Naive thymus-derived CD8-positive, alpha-beta T cell (primary cell): ENCODE data around the gene SYCE3. TPM values are rescaled to one million over a fixed set of nuclear protein-coding genes. Genes with fewer than 3 reads are reported as not detected.
A peak's percentile ranks its signal among the peaks of the same experiment; 100 is the strongest.

Experiments used
- ATAC-seq, 2 donors: fragments of 150-1000 bp; cut with Tn5 transposase in 1 of 2; sonication (Bioruptor Pico), chemical (Tn5 transposase) in 1 of 2; 1 replicate in 1 of 2; 2 replicates in 1 of 2; pipeline ENCODE4 v1.10.0; 2021; ENCODE audit warnings: mild to moderate bottlenecking in 2 of 2, moderate library complexity in 2 of 2
- POLR2A ChIA-PET: fragments of 350-600 bp; sonication (Branson Sonifier 250); formaldehyde crosslinking; loops from one replicate; lab custom pipeline; 2021; ENCODE audit warnings: antibody characterized with exemption; lab: Charles Lee
- DNase-seq, 10 donors: peaks; one replicate each; pipeline versions ENCODE4 v3.0.0 to v3.0.0-alpha.2; 2020 to 2022
- H3K27ac Mint-ChIP-seq, 10 donors: one replicate each; pipeline ENCODE4 v1.8.0; 2020 to 2022; ENCODE audit warnings: mild to moderate bottlenecking in 10 of 10, mixed read lengths in 10 of 10, moderate library complexity in 4 of 10, inconsistent platforms in 1 of 10
- H3K27me3 Mint-ChIP-seq, 5 donors: one replicate each; pipeline ENCODE4 v1.8.0; 2021 to 2022; ENCODE audit warnings: mixed read lengths in 5 of 5
- H3K36me3 Mint-ChIP-seq, 3 donors: one replicate each; pipeline ENCODE4 v1.8.0; 2020 to 2022; ENCODE audit warnings: mixed read lengths in 3 of 3, mild to moderate bottlenecking in 2 of 3, inconsistent platforms in 1 of 3
- H3K4me1 Mint-ChIP-seq, 4 donors: one replicate each; pipeline ENCODE4 v1.8.0; 2021 to 2022; ENCODE audit warnings: mixed read lengths in 4 of 4
- H3K4me3 Mint-ChIP-seq, 10 donors: one replicate each; pipeline ENCODE4 v1.8.0; 2020 to 2022; ENCODE audit warnings: mild to moderate bottlenecking in 10 of 10, mixed read lengths in 10 of 10, moderate library complexity in 6 of 10, inconsistent platforms in 1 of 10
- H3K9me3 Mint-ChIP-seq, 9 donors: one replicate each; pipeline ENCODE4 v1.8.0; 2020 to 2022; ENCODE audit warnings: mixed read lengths in 9 of 9, mild to moderate bottlenecking in 3 of 9, inconsistent platforms in 1 of 9, moderate library complexity in 1 of 9
- polyA plus RNA-seq, 3 donors: library from polyadenylated mRNA; unstranded; fragments of 300-500 nt; fragmentation: Illumina TruSeq; gene quantifications; one replicate each; pipeline ENCODE4 v1.2.3, GENCODE V29; 2021
- total RNA-seq, 8 experiments: library from RNA in 2 of 8; stranded (reverse) in 2 of 8; gene quantifications; one replicate each; pipeline ENCODE4 v1.2.3 and lab custom pipeline; 2021 to 2026

The SYCE3 gene
- total and polyA plus RNA-seq, 5 experiments from 2014 or later, result not detected

GRCh38 chr22:50579752-50580151 lies 17.0 kb upstream of the SYCE3 start:
- peak overlapping the region in 3 of 10 donors; percentile 22 to 49 (median 37) for H3K27ac Mint-ChIP-seq
- no peaks in the 10 kb centered on the region for H3K27me3 Mint-ChIP-seq
- peak overlapping the region in 3 of 10 donors; percentile 7 to 56 (median 22) for H3K4me3 Mint-ChIP-seq
- ATAC-seq (no peak), DNase-seq (no peak)
- POLR2A ChIA-PET, result interaction anchor here (1.0 to 3.2 kb wide), 2 partner anchors 41 kb away, joined by 4 to 26 read pairs; no protein-coding TSS in a partner anchor
- no peaks in the 10 kb centered on the region for H3K9me3 Mint-ChIP-seq
- H3K36me3 Mint-ChIP-seq, result peaks cover 0 to 22% (median 0%) of the 10 kb centered on the region in 3 donors
- peaks cover 12 to 46% (median 40%) of the 10 kb centered on the region in 4 donors for H3K4me1 Mint-ChIP-seq

- H3K27me3 Mint-ChIP-seq, result no peaks in the 10 kb centered on the region
These were observed 16.1 kb upstream of the SYCE3 start for GRCh38 chr22:50578776-50579310.

GRCh38 chr22:50577987-50578775 lies 15.5 kb upstream of the SYCE3 start, which contains the start of gene CPT1B:
Gene CPT1B, minus strand, starts transcription at chr22:50578427. Its CDS starts 512 bp downstream, at chr22:50577915.
- Mint-ChIP-seq H3K4me3 (peak within 1 kb of the TSS in 9 of 10 donors; percentile 15 to 61 (median 56)), H3K27ac (peak within 1 kb of the TSS in 3 of 10 donors; percentile 26 to 72 (median 34)), H3K36me3 (peaks cover 0 to 22% (median 4%) of the 10 kb centered on the region in 3 donors), H3K27me3 (no peaks in the 10 kb centered on the region), H3K9me3 (no peaks in the 10 kb centered on the region), H3K4me1 (peaks cover 8 to 37% (median 32%) of the 10 kb centered on the region in 4 donors)
- DNase-seq (no peak), ATAC-seq (no peak)
- POLR2A ChIA-PET, result interaction anchor here (0.6 to 3.2 kb wide), 7 partner anchors 9 to 219 kb away, joined by 3 to 26 read pairs (median 4); partner anchors contain the start of gene SYCE3

More at GRCh38 chr22:50578776-50579310, 16.1 kb upstream of the SYCE3 start:
- Mint-ChIP-seq H3K4me3 (peak overlapping the region in 2 of 10 donors; percentile 31 to 38), H3K4me1 (peaks cover 12 to 44% (median 38%) of the 10 kb centered on the region in 4 donors), H3K9me3 (no peaks in the 10 kb centered on the region), H3K36me3 (peaks cover 0 to 22% (median 4%) of the 10 kb centered on the region in 3 donors), H3K27ac (peak overlapping the region in 1 of 10 donors; percentile 34)
- DNase-seq, result no peak
- ATAC-seq, result no peak
- POLR2A ChIA-PET, result interaction anchor here (0.6 to 3.2 kb wide), 7 partner anchors 9 to 220 kb away, joined by 3 to 26 read pairs (median 4); partner anchors contain the start of gene SYCE3

GRCh38 chr22:50577697-50577986 lies 14.9 kb upstream of the SYCE3 start:
- Mint-ChIP-seq H3K4me1 (peaks cover 8 to 35% (median 29%) of the 10 kb centered on the region in 4 donors), H3K9me3 (no peaks in the 10 kb centered on the region), H3K36me3 (peaks cover 0 to 22% (median 4%) of the 10 kb centered on the region in 3 donors), H3K27me3 (no peaks in the 10 kb centered on the region), H3K27ac (peak overlapping the region in 2 of 10 donors; percentile 26 to 72), H3K4me3 (peak overlapping the region in 7 of 10 donors; percentile 15 to 61 (median 57))
- POLR2A ChIA-PET, result interaction anchor here (0.7 to 3.2 kb wide), 5 partner anchors 8 to 43 kb away, joined by 4 to 26 read pairs (median 5); no protein-coding TSS in a partner anchor
- no peak for ATAC-seq
- DNase-seq, result no peak

GRCh38 chr22:50576806-50577696 lies 14.3 kb upstream of the SYCE3 start:
- POLR2A ChIA-PET, result interaction anchor here (0.7 to 3.2 kb wide), 5 partner anchors 8 to 43 kb away, joined by 4 to 26 read pairs (median 5); no protein-coding TSS in a partner anchor
- DNase-seq (no peak), ATAC-seq (no peak)
- peaks cover 0 to 22% (median 4%) of the 10 kb centered on the region in 3 donors for H3K36me3 Mint-ChIP-seq
- H3K4me3 Mint-ChIP-seq, result peak overlapping the region in 7 of 10 donors; percentile 14 to 61 (median 57)
- H3K4me1 Mint-ChIP-seq, result peaks cover 8 to 35% (median 29%) of the 10 kb centered on the region in 4 donors
- peak overlapping the region in 3 of 10 donors; percentile 24 to 72 (median 26) for H3K27ac Mint-ChIP-seq
- H3K9me3 Mint-ChIP-seq, result no peaks in the 10 kb centered on the region
- H3K27me3 Mint-ChIP-seq, result no peaks in the 10 kb centered on the region

GRCh38 chr22:50576070-50576469 lies 13.4 kb upstream of the SYCE3 start:
- no peak for ATAC-seq
- no peak overlapping the region for H3K4me3 Mint-ChIP-seq
- no peaks in the 10 kb centered on the region for H3K9me3 Mint-ChIP-seq
- DNase-seq, result no peak
- POLR2A ChIA-PET, result interaction anchor here (0.6 to 2.3 kb wide), 2 partner anchors 45 to 85 kb away, joined by 3 to 5 read pairs; no protein-coding TSS in a partner anchor
- H3K36me3 Mint-ChIP-seq, result peaks cover 0 to 22% (median 4%) of the 10 kb centered on the region in 3 donors
- H3K27me3 Mint-ChIP-seq, result no peaks in the 10 kb centered on the region
- no peak overlapping the region for H3K27ac Mint-ChIP-seq
- peaks cover 8 to 26% (median 20%) of the 10 kb centered on the region in 4 donors for H3K4me1 Mint-ChIP-seq

- no peak for DNase-seq
- no peak overlapping the region for H3K4me3 Mint-ChIP-seq
- H3K27ac Mint-ChIP-seq, result no peak overlapping the region
- H3K27me3 Mint-ChIP-seq, result no peaks in the 10 kb centered on the region
- H3K36me3 Mint-ChIP-seq, result peaks cover 0 to 23% (median 9%) of the 10 kb centered on the region in 3 donors
- ATAC-seq, result no peak
- peaks cover 8 to 24% (median 19%) of the 10 kb centered on the region in 4 donors for H3K4me1 Mint-ChIP-seq
- H3K9me3 Mint-ChIP-seq, result no peaks in the 10 kb centered on the region
- POLR2A ChIA-PET, result interaction anchor here (0.6 to 2.3 kb wide), 5 partner anchors 9 to 50 kb away, joined by 3 to 5 read pairs (median 3); partner anchors contain the start of gene SCO2
These were observed 12.8 kb upstream of the SYCE3 start for GRCh38 chr22:50575426-50575941.

GRCh38 chr22:50574383-50574755 lies 11.7 kb upstream of the SYCE3 start:
- POLR2A ChIA-PET, result interaction anchor here (1.2 to 2.3 kb wide), 2 partner anchors 26 to 47 kb away, joined by 3 to 5 read pairs; no protein-coding TSS in a partner anchor
- DNase-seq, result no peak
- H3K9me3 Mint-ChIP-seq, result no peaks in the 10 kb centered on the region
- H3K36me3 Mint-ChIP-seq, result peaks cover 0 to 19% (median 11%) of the 10 kb centered on the region in 3 donors
- no peak overlapping the region for H3K4me3 Mint-ChIP-seq
- no peaks in the 10 kb centered on the region for H3K27me3 Mint-ChIP-seq
- H3K27ac Mint-ChIP-seq, result no peak overlapping the region
- no peak for ATAC-seq
- H3K4me1 Mint-ChIP-seq, result peaks cover 3 to 15% (median 11%) of the 10 kb centered on the region in 4 donors

GRCh38 chr22:50573491-50574382 lies 11.0 kb upstream of the SYCE3 start:
- H3K36me3 Mint-ChIP-seq, result peaks cover 0 to 24% (median 13%) of the 10 kb centered on the region in 3 donors
- POLR2A ChIA-PET, result interaction anchor here (2.3 kb wide), 1 partner anchor 47 kb away, joined by 5 read pairs; no protein-coding TSS in a partner anchor
- H3K9me3 Mint-ChIP-seq, result no peaks in the 10 kb centered on the region
- ATAC-seq (no peak), DNase-seq (no peak)
- no peak overlapping the region for H3K27ac Mint-ChIP-seq
- no peaks in the 10 kb centered on the region for H3K27me3 Mint-ChIP-seq
- no peak overlapping the region for H3K4me3 Mint-ChIP-seq
- peaks cover 3 to 13% (median 10%) of the 10 kb centered on the region in 4 donors for H3K4me1 Mint-ChIP-seq

- Mint-ChIP-seq H3K27me3 (no peaks in the 10 kb centered on the region), H3K9me3 (no peaks in the 10 kb centered on the region), H3K4me1 (peaks cover 3 to 11% (median 9%) of the 10 kb centered on the region in 4 donors), H3K27ac (no peak overlapping the region), H3K4me3 (no peak overlapping the region), H3K36me3 (peaks cover 0 to 30% (median 13%) of the 10 kb centered on the region in 3 donors)
- ATAC-seq (no peak), DNase-seq (no peak)
- POLR2A ChIA-PET, result interaction anchor here (0.7 kb wide), 1 partner anchor 13 kb away, joined by 8 read pairs; no protein-coding TSS in a partner anchor
These were observed 10.2 kb upstream of the SYCE3 start for GRCh38 chr22:50572965-50573364.
